ENCODE data around the gene TAS2R40. TPM values are rescaled to one million over a fixed set of nuclear protein-coding genes. Genes with fewer than 3 reads are reported as not detected.
"Not testable (repeated sequence)": the region's sequence is repeated elsewhere in the genome, so short reads cannot be mapped to it uniquely, and the experiment has no call there.

The TAS2R40 gene
- polyA plus RNA-seq (2012; ENCODE audit: low read depth, missing spikeins) = not detected

- no peak for DNase-seq (ENCODE audit: insufficient read length, low spot score)
- FAIRE-seq = no peak
- no peak for TF ChIP-seq TAF1 (IDR thresholded peaks at IDR 0.05; ENCODE audit: low read depth, low read length)
- no peak for TF ChIP-seq SPI1 (IDR thresholded peaks at IDR 0.05; ENCODE audit: low read depth, low read length)
- TF ChIP-seq POLR2A (IDR thresholded peaks at IDR 0.05; ENCODE audit: low read depth, low read length) = no peak
- TF ChIP-seq PAX5 (IDR thresholded peaks at IDR 0.05; ENCODE audit: insufficient read depth, low read length, severe bottlenecking) = no peak
- TF ChIP-seq POU2F2 (IDR thresholded peaks at IDR 0.05; ENCODE audit: low read depth, low read length) = no peak
- no peak for TF ChIP-seq POLR2AphosphoS5 (IDR thresholded peaks at IDR 0.05; ENCODE audit: low read depth, low read length)
Measured at GRCh38 chr7:143221737-143222136, at the start of gene TAS2R40. Gene TAS2R40 (plus strand): TSS chr7:143222037. CDS start chr7:143222079, 42 bp downstream.

GRCh38 chr7:143172354-143172753 is 49.5 kb upstream of the TAS2R40 start:
- DNase-seq (ENCODE audit: insufficient read length, low spot score) (no peak), FAIRE-seq (no peak)
- TF ChIP-seq POU2F2 (IDR thresholded peaks at IDR 0.05; ENCODE audit: low read depth, low read length) (no peak), PAX5 (IDR thresholded peaks at IDR 0.05; ENCODE audit: insufficient read depth, low read length, severe bottlenecking) (no peak)

- FAIRE-seq = no peak
- no peak for DNase-seq (ENCODE audit: insufficient read length, low spot score)
- no peak for TF ChIP-seq TAF1 (IDR thresholded peaks at IDR 0.05; ENCODE audit: low read depth, low read length)
- TF ChIP-seq POU2F2 (IDR thresholded peaks at IDR 0.05; ENCODE audit: low read depth, low read length) = no peak
- TF ChIP-seq POLR2AphosphoS5 (IDR thresholded peaks at IDR 0.05; ENCODE audit: low read depth, low read length) = no peak
- no peak for TF ChIP-seq SPI1 (IDR thresholded peaks at IDR 0.05; ENCODE audit: low read depth, low read length)
- TF ChIP-seq POLR2A (IDR thresholded peaks at IDR 0.05; ENCODE audit: low read depth, low read length) = no peak
- TF ChIP-seq PAX5 (IDR thresholded peaks at IDR 0.05; ENCODE audit: insufficient read depth, low read length, severe bottlenecking) = no peak
Measured at GRCh38 chr7:143176128-143176527, 45.7 kb upstream of the TAS2R40 start.

- no peak for TF ChIP-seq POLR2A (IDR thresholded peaks at IDR 0.05; ENCODE audit: low read depth, low read length)
- TF ChIP-seq POLR2AphosphoS5 (IDR thresholded peaks at IDR 0.05; ENCODE audit: low read depth, low read length) = no peak
- FAIRE-seq (no peak), DNase-seq (ENCODE audit: insufficient read length, low spot score) (no peak)
Measured at GRCh38 chr7:143177374-143178119, 44.3 kb upstream of the TAS2R40 start.

GRCh38 chr7:143180771-143181170 is 41.1 kb upstream of the TAS2R40 start:
- not testable (repeated sequence) for DNase-seq (ENCODE audit: insufficient read length, low spot score); FAIRE-seq

- TF ChIP-seq PAX5 (IDR thresholded peaks at IDR 0.05; ENCODE audit: insufficient read depth, low read length, severe bottlenecking) = no peak
- no peak for TF ChIP-seq POU2F2 (IDR thresholded peaks at IDR 0.05; ENCODE audit: low read depth, low read length)
- no peak for TF ChIP-seq POLR2AphosphoS5 (IDR thresholded peaks at IDR 0.05; ENCODE audit: low read depth, low read length)
- TF ChIP-seq TAF1 (IDR thresholded peaks at IDR 0.05; ENCODE audit: low read depth, low read length) = no peak
- no peak for TF ChIP-seq POLR2A (IDR thresholded peaks at IDR 0.05; ENCODE audit: low read depth, low read length)
- no peak for TF ChIP-seq SPI1 (IDR thresholded peaks at IDR 0.05; ENCODE audit: low read depth, low read length)
- DNase-seq (ENCODE audit: insufficient read length, low spot score) = no peak
- FAIRE-seq = no peak
Measured at GRCh38 chr7:143181349-143181748, 40.5 kb upstream of the TAS2R40 start.

GRCh38 chr7:143183024-143183423 is 38.8 kb upstream of the TAS2R40 start, which contains the start of gene TAS2R39:
Gene TAS2R39 (plus strand): TSS chr7:143183419. CDS start chr7:143183419, 0 bp downstream.
- no peak for DNase-seq (ENCODE audit: insufficient read length, low spot score)
- TF ChIP-seq TAF1 (IDR thresholded peaks at IDR 0.05; ENCODE audit: low read depth, low read length) = no peak
- no peak for TF ChIP-seq POLR2AphosphoS5 (IDR thresholded peaks at IDR 0.05; ENCODE audit: low read depth, low read length)
- no peak for TF ChIP-seq PAX5 (IDR thresholded peaks at IDR 0.05; ENCODE audit: insufficient read depth, low read length, severe bottlenecking)
- TF ChIP-seq POU2F2 (IDR thresholded peaks at IDR 0.05; ENCODE audit: low read depth, low read length) = no peak
- TF ChIP-seq POLR2A (IDR thresholded peaks at IDR 0.05; ENCODE audit: low read depth, low read length) = no peak
- TF ChIP-seq SPI1 (IDR thresholded peaks at IDR 0.05; ENCODE audit: low read depth, low read length) = no peak
- FAIRE-seq = no peak

- DNase-seq (ENCODE audit: insufficient read length, low spot score) (no peak), FAIRE-seq (no peak)
Measured at GRCh38 chr7:143185551-143185950, 36.3 kb upstream of the TAS2R40 start.

GRCh38 chr7:143188994-143189393 is 32.8 kb upstream of the TAS2R40 start:
- no peak for TF ChIP-seq SPI1 (IDR thresholded peaks at IDR 0.05; ENCODE audit: low read depth, low read length)
- TF ChIP-seq POLR2A (IDR thresholded peaks at IDR 0.05; ENCODE audit: low read depth, low read length) = no peak
- TF ChIP-seq TAF1 (IDR thresholded peaks at IDR 0.05; ENCODE audit: low read depth, low read length) = no peak
- no peak for TF ChIP-seq POU2F2 (IDR thresholded peaks at IDR 0.05; ENCODE audit: low read depth, low read length)
- TF ChIP-seq PAX5 (IDR thresholded peaks at IDR 0.05; ENCODE audit: insufficient read depth, low read length, severe bottlenecking) = no peak
- TF ChIP-seq POLR2AphosphoS5 (IDR thresholded peaks at IDR 0.05; ENCODE audit: low read depth, low read length) = no peak
- FAIRE-seq = no peak
- no peak for DNase-seq (ENCODE audit: insufficient read length, low spot score)

More at GRCh38 chr7:143185551-143185950, 36.3 kb upstream of the TAS2R40 start:
- TF ChIP-seq PAX5 (IDR thresholded peaks at IDR 0.05; ENCODE audit: insufficient read depth, low read length, severe bottlenecking) (no peak), TAF1 (IDR thresholded peaks at IDR 0.05; ENCODE audit: low read depth, low read length) (no peak)

GRCh38 chr7:143193880-143194279 is 28.0 kb upstream of the TAS2R40 start:
- no peak for FAIRE-seq
- no peak for DNase-seq (ENCODE audit: insufficient read length, low spot score)
- TF ChIP-seq SPI1 (IDR thresholded peaks at IDR 0.05; ENCODE audit: low read depth, low read length) (no peak), PAX5 (IDR thresholded peaks at IDR 0.05; ENCODE audit: insufficient read depth, low read length, severe bottlenecking) (no peak)

- FAIRE-seq = no peak
- TF ChIP-seq POLR2A (IDR thresholded peaks at IDR 0.05; ENCODE audit: low read depth, low read length) = no peak
- TF ChIP-seq TAF1 (IDR thresholded peaks at IDR 0.05; ENCODE audit: low read depth, low read length) = no peak
- TF ChIP-seq POU2F2 (IDR thresholded peaks at IDR 0.05; ENCODE audit: low read depth, low read length) = no peak
- no peak for TF ChIP-seq SPI1 (IDR thresholded peaks at IDR 0.05; ENCODE audit: low read depth, low read length)
- TF ChIP-seq PAX5 (IDR thresholded peaks at IDR 0.05; ENCODE audit: insufficient read depth, low read length, severe bottlenecking) = no peak
- TF ChIP-seq POLR2AphosphoS5 (IDR thresholded peaks at IDR 0.05; ENCODE audit: low read depth, low read length) = no peak
Measured at GRCh38 chr7:143199040-143199439, 22.8 kb upstream of the TAS2R40 start.

More at GRCh38 chr7:143199040-143199439, 22.8 kb upstream of the TAS2R40 start:
- no peak for DNase-seq (ENCODE audit: insufficient read length, low spot score)
